HL-60 (cell line): ENCODE measurements around the gene FHIT.

Experiments
- DNase-seq, 2 experiments: peaks; one replicate each; pipeline ENCODE4 v3.0.0-alpha.2; 2010 to 2020; ENCODE audit warnings: low read depth in 1 of 2, low spot score in 1 of 2
- H3K27ac ChIP-seq: fragments of 250-450 bp; sonication (Bioruptor Pico); replicated peaks from 2 replicates; pipeline ENCODE4 v1.5.1; 2020; ENCODE audit warnings: mild to moderate bottlenecking, moderate library complexity
- H3K27me3 ChIP-seq: fragments of 250-450 bp; sonication (Bioruptor Pico); 2 replicates; pipeline ENCODE4 v1.5.1; 2021; ENCODE audit warnings: mild to moderate bottlenecking, moderate library complexity; ENCODE audit not compliant: insufficient read depth, poor library complexity, severe bottlenecking
- H3K4me3 ChIP-seq: replicated peaks from 2 replicates; pipeline ENCODE4 v1.5.1; 2011; ENCODE audit warnings: mild to moderate bottlenecking, control low read depth, low read length; ENCODE audit not compliant: insufficient read depth
- GABPA ChIP-seq: IDR thresholded peaks from 2 replicates; pipeline ENCODE4 v1.6.1; 2012; ENCODE audit warnings: low read depth
- POLR2AphosphoS5 ChIP-seq: IDR thresholded peaks from 2 replicates; pipeline ENCODE4 v1.6.1; 2012; ENCODE audit warnings: low read depth
- SPI1 ChIP-seq: IDR thresholded peaks from 2 replicates; pipeline ENCODE4 v1.6.1; 2012; ENCODE audit warnings: low read depth, mild to moderate bottlenecking, borderline replicate concordance
- TF ChIP-seq, protein P1 (sequence below): IDR thresholded peaks from 2 replicates; pipeline ENCODE4 v1.6.1; 2012; ENCODE audit warnings: low read depth; ENCODE audit not compliant: insufficient replicate concordance
- TF ChIP-seq, protein P2 (sequence below): IDR thresholded peaks from one replicate; pipeline ENCODE4 v1.5.1; 2011; ENCODE audit warnings: low read length, control low read depth, inconsistent platforms; ENCODE audit not compliant: insufficient read depth

FHIT gene

DNA sequence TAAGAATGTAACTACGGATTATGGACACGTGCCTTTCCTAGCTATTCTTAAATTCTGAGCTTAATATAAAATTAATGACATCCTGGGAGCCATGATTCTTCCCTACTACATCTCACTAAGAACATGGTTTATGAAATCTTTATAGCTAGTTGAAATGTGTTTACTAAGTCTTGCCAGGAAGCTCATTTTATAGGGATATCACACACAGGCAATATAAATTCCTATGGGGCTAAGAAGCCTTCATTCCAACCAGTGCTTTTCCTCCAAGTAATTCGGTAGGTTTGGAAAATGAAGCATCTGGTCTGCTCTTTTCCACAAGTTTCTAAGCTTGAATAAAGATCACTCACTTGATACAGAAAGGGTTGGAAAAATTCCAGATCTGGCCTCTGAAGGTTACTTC, 802.6 kb downstream of the FHIT start:
- H3K27ac ChIP-seq: no peak overlapping the region
- no peak overlapping the region for H3K4me3 ChIP-seq
- no peak for TF ChIP-seq SPI1
- TF ChIP-seq POLR2AphosphoS5: no peak
- TF ChIP-seq, protein P1, sequence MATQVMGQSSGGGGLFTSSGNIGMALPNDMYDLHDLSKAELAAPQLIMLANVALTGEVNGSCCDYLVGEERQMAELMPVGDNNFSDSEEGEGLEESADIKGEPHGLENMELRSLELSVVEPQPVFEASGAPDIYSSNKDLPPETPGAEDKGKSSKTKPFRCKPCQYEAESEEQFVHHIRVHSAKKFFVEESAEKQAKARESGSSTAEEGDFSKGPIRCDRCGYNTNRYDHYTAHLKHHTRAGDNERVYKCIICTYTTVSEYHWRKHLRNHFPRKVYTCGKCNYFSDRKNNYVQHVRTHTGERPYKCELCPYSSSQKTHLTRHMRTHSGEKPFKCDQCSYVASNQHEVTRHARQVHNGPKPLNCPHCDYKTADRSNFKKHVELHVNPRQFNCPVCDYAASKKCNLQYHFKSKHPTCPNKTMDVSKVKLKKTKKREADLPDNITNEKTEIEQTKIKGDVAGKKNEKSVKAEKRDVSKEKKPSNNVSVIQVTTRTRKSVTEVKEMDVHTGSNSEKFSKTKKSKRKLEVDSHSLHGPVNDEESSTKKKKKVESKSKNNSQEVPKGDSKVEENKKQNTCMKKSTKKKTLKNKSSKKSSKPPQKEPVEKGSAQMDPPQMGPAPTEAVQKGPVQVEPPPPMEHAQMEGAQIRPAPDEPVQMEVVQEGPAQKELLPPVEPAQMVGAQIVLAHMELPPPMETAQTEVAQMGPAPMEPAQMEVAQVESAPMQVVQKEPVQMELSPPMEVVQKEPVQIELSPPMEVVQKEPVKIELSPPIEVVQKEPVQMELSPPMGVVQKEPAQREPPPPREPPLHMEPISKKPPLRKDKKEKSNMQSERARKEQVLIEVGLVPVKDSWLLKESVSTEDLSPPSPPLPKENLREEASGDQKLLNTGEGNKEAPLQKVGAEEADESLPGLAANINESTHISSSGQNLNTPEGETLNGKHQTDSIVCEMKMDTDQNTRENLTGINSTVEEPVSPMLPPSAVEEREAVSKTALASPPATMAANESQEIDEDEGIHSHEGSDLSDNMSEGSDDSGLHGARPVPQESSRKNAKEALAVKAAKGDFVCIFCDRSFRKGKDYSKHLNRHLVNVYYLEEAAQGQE: no peak
- TF ChIP-seq, protein P2, sequence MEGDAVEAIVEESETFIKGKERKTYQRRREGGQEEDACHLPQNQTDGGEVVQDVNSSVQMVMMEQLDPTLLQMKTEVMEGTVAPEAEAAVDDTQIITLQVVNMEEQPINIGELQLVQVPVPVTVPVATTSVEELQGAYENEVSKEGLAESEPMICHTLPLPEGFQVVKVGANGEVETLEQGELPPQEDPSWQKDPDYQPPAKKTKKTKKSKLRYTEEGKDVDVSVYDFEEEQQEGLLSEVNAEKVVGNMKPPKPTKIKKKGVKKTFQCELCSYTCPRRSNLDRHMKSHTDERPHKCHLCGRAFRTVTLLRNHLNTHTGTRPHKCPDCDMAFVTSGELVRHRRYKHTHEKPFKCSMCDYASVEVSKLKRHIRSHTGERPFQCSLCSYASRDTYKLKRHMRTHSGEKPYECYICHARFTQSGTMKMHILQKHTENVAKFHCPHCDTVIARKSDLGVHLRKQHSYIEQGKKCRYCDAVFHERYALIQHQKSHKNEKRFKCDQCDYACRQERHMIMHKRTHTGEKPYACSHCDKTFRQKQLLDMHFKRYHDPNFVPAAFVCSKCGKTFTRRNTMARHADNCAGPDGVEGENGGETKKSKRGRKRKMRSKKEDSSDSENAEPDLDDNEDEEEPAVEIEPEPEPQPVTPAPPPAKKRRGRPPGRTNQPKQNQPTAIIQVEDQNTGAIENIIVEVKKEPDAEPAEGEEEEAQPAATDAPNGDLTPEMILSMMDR: no peak
- TF ChIP-seq GABPA: no peak
- DNase-seq: no peak
- no peaks in the 10 kb centered on the region for H3K27me3 ChIP-seq

DNA sequence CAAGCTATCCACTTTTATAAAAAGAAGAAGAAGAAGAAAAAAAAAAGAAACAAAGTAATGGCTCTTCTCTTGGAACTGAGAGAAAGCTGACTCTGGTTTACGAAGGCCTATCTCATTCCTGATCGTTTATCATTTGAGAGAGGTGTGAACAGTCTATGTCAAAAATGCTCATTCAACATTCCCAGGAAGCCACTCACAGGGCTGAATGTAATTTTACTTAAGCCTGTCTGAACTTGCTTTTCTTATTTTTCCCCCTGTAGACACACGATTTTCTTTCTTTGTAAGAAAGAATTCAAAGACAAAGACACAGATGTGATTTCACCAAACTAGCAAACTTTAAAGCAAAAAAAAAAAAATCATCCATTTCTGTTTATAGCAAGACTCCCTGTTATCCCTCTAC, 805.8 kb downstream of the FHIT start:
- H3K27me3 ChIP-seq: no peaks in the 10 kb centered on the region
- H3K27ac ChIP-seq: no peak overlapping the region
- H3K4me3 ChIP-seq: no peak overlapping the region
- no peak for DNase-seq
- TF ChIP-seq SPI1 (no peak), GABPA (no peak), POLR2AphosphoS5 (no peak)
- TF ChIP-seq, protein P2: no peak
- TF ChIP-seq, protein P1: no peak

DNA sequence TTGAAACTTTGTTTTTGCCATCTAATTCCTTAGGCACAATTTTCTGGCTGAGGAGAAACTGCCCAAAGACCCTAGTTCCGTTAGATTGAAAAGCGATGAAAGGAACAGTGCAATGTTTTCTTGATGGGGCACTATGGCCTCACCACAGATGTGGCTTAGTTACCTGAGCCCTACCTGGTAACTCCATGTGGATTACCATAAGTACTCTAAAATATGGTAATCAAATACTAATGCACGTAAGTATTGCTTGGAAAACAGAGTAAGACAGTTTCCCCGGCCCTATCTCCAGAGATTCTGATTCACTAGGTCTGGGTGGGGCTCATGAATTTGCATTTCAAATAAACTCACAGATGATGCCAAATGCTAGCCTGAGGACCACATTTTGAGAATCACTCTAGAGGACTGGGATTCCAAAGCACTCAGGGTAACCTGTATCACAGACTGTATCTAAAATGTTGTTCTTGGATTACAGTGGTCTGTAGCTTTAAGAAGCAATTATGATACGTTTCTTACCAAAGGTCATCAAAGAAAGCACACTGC, 806.3 kb downstream of the FHIT start:
- H3K4me3 ChIP-seq: no peak overlapping the region
- TF ChIP-seq, protein P2: no peak
- no peak for TF ChIP-seq SPI1
- no peak for TF ChIP-seq GABPA
- no peak for DNase-seq
- no peak overlapping the region for H3K27ac ChIP-seq
- no peaks in the 10 kb centered on the region for H3K27me3 ChIP-seq

DNA sequence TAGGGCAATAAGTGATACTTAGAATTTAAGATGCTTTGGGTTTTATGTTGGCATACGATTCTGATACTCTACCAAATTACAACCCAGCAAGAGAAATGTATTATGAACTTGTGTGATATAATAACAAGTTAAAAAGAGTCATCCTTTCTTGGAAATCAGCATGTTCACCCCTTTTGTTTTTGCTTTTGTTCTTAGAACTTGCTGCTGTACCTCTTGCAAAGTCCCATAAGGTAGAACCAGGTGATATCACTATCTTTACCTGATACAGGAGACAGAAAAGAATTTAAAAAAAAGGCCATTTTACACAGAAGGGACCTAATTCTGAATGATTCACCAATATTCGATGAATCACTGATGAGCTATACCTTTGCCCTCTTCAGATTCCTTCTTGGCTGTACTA, 810.4 kb downstream of the FHIT start:
- no peak for DNase-seq
- Histone ChIP-seq H3K27ac (no peak overlapping the region), H3K27me3 (no peaks in the 10 kb centered on the region), H3K4me3 (no peak overlapping the region)
- no peak for TF ChIP-seq SPI1
- TF ChIP-seq, protein P1: no peak
- no peak for TF ChIP-seq POLR2AphosphoS5
- TF ChIP-seq, protein P2: no peak
- TF ChIP-seq GABPA: no peak
